Panc1 (cell line): ENCODE measurements around the gene XK. TPM values are rescaled to one million over a fixed set of nuclear protein-coding genes. Genes with fewer than 3 reads are reported as not detected.

Source experiments
- ATAC-seq: fragments of 200-7000 bp; cut with Tn5 transposase; 2 replicates; pipeline ENCODE4 v1.9.1; 2020; ENCODE audit warnings: mild to moderate bottlenecking, moderate library complexity
- BruUV-seq: library from RNA; stranded (reverse); fragments of 400-500 nt; replicated peaks from 2 replicates; lab custom pipeline; 2021; lab: Mats Ljungman, UMichigan
- CTCF ChIA-PET: fragments of 300-600 bp; sonication (Branson Sonifier 250); formaldehyde crosslinking; loops from one replicate; lab custom pipeline; 2022; ENCODE audit warnings: antibody characterized with exemption; lab: Charles Lee
- POLR2A ChIA-PET: fragments of 300-600 bp; sonication (Branson Sonifier 250); formaldehyde crosslinking; loops from one replicate; lab custom pipeline; 2022; ENCODE audit warnings: antibody characterized with exemption; lab: Charles Lee
- DNase-seq: peaks from one replicate; pipeline ENCODE4 v3.0.0-alpha.2; 2010; ENCODE audit warnings: low read depth, low spot score
- H3K27ac ChIP-seq: 2 replicates; pipeline ENCODE4 v1.5.1; 2011; ENCODE audit warnings: mild to moderate bottlenecking, low read length, inconsistent platforms
- H3K27me3 ChIP-seq: fragments of 200-500 bp; sonication (Bioruptor generic); 2 replicates; pipeline ENCODE4 v1.6.0; 2014; ENCODE audit warnings: low read length, inconsistent platforms; ENCODE audit not compliant: control insufficient read depth, insufficient read depth
- H3K36me3 ChIP-seq: fragments of 200-500 bp; sonication (Bioruptor generic); 2 replicates; pipeline ENCODE4 v1.5.1; 2014; ENCODE audit warnings: inconsistent platforms, mild to moderate bottlenecking, low read length, moderate library complexity; ENCODE audit not compliant: control insufficient read depth, insufficient read depth
- H3K4me1 ChIP-seq: 2 replicates; pipeline ENCODE4 v1.5.1; 2011; ENCODE audit warnings: inconsistent platforms, mild to moderate bottlenecking, low read length, moderate library complexity; ENCODE audit not compliant: control insufficient read depth, insufficient read depth
- H3K4me3 ChIP-seq, 2 experiments: 2 replicates each; pipeline ENCODE4 v1.5.1; 2011 to 2012; ENCODE audit warnings: low read depth in 2 of 2, low read length in 2 of 2, mild to moderate bottlenecking in 2 of 2, inconsistent platforms in 1 of 2, moderate library complexity in 1 of 2
- H3K9me3 ChIP-seq: fragments of 200-500 bp; sonication (Bioruptor generic); 2 replicates; pipeline ENCODE4 v1.5.1; 2014; ENCODE audit warnings: low read depth, mild to moderate bottlenecking, inconsistent platforms, low read length, moderate library complexity; ENCODE audit not compliant: control insufficient read depth, insufficient read depth
- POLR2AphosphoS5 ChIP-seq: IDR thresholded peaks from 2 replicates; pipeline ENCODE4 v1.6.1; 2012; ENCODE audit warnings: mild to moderate bottlenecking, low read depth, low read length, moderate library complexity
- REST ChIP-seq, 2 experiments: IDR thresholded peaks; 2 replicates each; pipeline ENCODE4 v1.6.1; 2011 to 2012; ENCODE audit warnings: low read depth in 2 of 2, control low read depth in 1 of 2, low read length in 1 of 2, mild to moderate bottlenecking in 1 of 2, moderate library complexity in 1 of 2; ENCODE audit not compliant: insufficient read depth in 1 of 2
- SIN3A ChIP-seq: IDR thresholded peaks from 2 replicates; pipeline ENCODE4 v1.6.1; 2012; ENCODE audit warnings: low read depth, mild to moderate bottlenecking, low read length, moderate library complexity, borderline replicate concordance; ENCODE audit not compliant: insufficient read depth
- TCF7L2 ChIP-seq: IDR thresholded peaks from 2 replicates; pipeline ENCODE4 v1.6.1; 2011; ENCODE audit warnings: mild to moderate bottlenecking, low read depth, low read length, inconsistent platforms
- in situ Hi-C: cut with HindIII; loops from 2 replicates; pipeline ENCODE4 v1.10.0; 2016; ENCODE audit warnings: low sequenced_read_pairs, low pct_unique_long_range_greater_than_20kb
- intact Hi-C: fragments of 100-400 bp; cut with micrococcal nuclease; formaldehyde crosslinking; loops from one replicate; pipeline ENCODE4 v1.10.0; 2022; ENCODE audit not compliant: unreplicated experiment
- total RNA-seq: library from RNA; stranded (reverse); gene quantifications from one replicate; pipeline ENCODE4 v1.2.1, GENCODE V29; 2021; ENCODE audit not compliant: unreplicated experiment
- TF ChIP-seq, protein P1 (sequence below): fragments of 450-650 bp; IDR thresholded peaks from 2 replicates; pipeline ENCODE4 v1.5.1; 2017; ENCODE audit warnings: mild to moderate bottlenecking

XK gene
- total RNA-seq, 1 experiment from 2014 or later = 1.3 TPM

- POLR2A ChIA-PET = no interaction called here
- BruUV-seq = no TSS peak
- Histone ChIP-seq H3K27me3 (no peaks in the 10 kb centered on the region), H3K27ac (no peak overlapping the region), H3K4me3 (no peak overlapping the region), H3K9me3 (no peaks in the 10 kb centered on the region), H3K4me1 (no peaks in the 10 kb centered on the region), H3K36me3 (no peaks in the 10 kb centered on the region)
- ATAC-seq (no peak), DNase-seq (no peak)
- CTCF ChIA-PET = no interaction called here
- intact Hi-C loops (no loop called here), in situ Hi-C loops (no loop called here)
- no peak for TF ChIP-seq REST (IDR thresholded peaks at IDR 0.05; ENCODE audit: insufficient read depth in 1 of 2, low read depth in 2 of 2, low read length in 1 of 2)
Measured at GRCh38 chrX:37757082-37757481, 71.5 kb downstream of the XK start.

GRCh38 chrX:37759351-37759750, 73.8 kb downstream of the XK start:
- DNase-seq (no peak), ATAC-seq (no peak)
- Histone ChIP-seq H3K36me3 (no peaks in the 10 kb centered on the region), H3K4me1 (no peaks in the 10 kb centered on the region), H3K9me3 (no peaks in the 10 kb centered on the region), H3K27ac (no peak overlapping the region), H3K4me3 (no peak overlapping the region), H3K27me3 (no peaks in the 10 kb centered on the region)
- intact Hi-C loops (no loop called here), in situ Hi-C loops (no loop called here)
- no TSS peak for BruUV-seq
- POLR2A ChIA-PET = no interaction called here
- TF ChIP-seq REST (IDR thresholded peaks at IDR 0.05; ENCODE audit: insufficient read depth in 1 of 2, low read depth in 2 of 2, low read length in 1 of 2) = no peak
- TF ChIP-seq TCF7L2 = no peak
- TF ChIP-seq, protein P1, sequence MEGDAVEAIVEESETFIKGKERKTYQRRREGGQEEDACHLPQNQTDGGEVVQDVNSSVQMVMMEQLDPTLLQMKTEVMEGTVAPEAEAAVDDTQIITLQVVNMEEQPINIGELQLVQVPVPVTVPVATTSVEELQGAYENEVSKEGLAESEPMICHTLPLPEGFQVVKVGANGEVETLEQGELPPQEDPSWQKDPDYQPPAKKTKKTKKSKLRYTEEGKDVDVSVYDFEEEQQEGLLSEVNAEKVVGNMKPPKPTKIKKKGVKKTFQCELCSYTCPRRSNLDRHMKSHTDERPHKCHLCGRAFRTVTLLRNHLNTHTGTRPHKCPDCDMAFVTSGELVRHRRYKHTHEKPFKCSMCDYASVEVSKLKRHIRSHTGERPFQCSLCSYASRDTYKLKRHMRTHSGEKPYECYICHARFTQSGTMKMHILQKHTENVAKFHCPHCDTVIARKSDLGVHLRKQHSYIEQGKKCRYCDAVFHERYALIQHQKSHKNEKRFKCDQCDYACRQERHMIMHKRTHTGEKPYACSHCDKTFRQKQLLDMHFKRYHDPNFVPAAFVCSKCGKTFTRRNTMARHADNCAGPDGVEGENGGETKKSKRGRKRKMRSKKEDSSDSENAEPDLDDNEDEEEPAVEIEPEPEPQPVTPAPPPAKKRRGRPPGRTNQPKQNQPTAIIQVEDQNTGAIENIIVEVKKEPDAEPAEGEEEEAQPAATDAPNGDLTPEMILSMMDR = no peak
- no peak for TF ChIP-seq POLR2AphosphoS5
- TF ChIP-seq SIN3A = no peak
- CTCF ChIA-PET = no interaction called here
